HEK293 (cell line): ENCODE measurements around the gene SMTNL2.

Experiments
- CTCF ChIA-PET: fragments of 350-600 bp; formaldehyde crosslinking; extraction: SDS; loops from one replicate; lab custom pipeline; 2021; ENCODE audit warnings: antibody characterized with exemption; lab: Yijun Ruan, JAX
- POLR2A ChIA-PET: fragments of 300-600 bp; formaldehyde crosslinking; extraction: SDS; loops from one replicate; lab custom pipeline; 2020; ENCODE audit warnings: antibody characterized with exemption, inconsistent platforms; lab: Yijun Ruan, JAX
- H3K27ac ChIP-seq: fragments of 200-500 bp; sonication (Bioruptor generic); 2 replicates; pipeline ENCODE4 v1.5.1; 2014; ENCODE audit warnings: low read depth, low read length, control low read depth, inconsistent platforms; ENCODE audit errors: extremely low read depth
- H3K36me3 ChIP-seq, 2 experiments: fragments of 200-500 bp in 1 of 2; sonication (Bioruptor generic) in 1 of 2; 1 replicate in 1 of 2; 2 replicates in 1 of 2; pipeline ENCODE4 v1.5.1; 2014 to 2017; ENCODE audit warnings: inconsistent platforms in 2 of 2, low read length in 2 of 2; ENCODE audit not compliant: control insufficient read depth in 2 of 2, insufficient read depth in 1 of 2
- H3K4me1 ChIP-seq: fragments of 200-500 bp; sonication (Bioruptor generic); 2 replicates; pipeline ENCODE4 v1.5.1; 2014; ENCODE audit warnings: mild to moderate bottlenecking, low read length, inconsistent platforms; ENCODE audit not compliant: control insufficient read depth, insufficient read depth
- H3K4me3 ChIP-seq: 2 replicates; pipeline ENCODE4 v1.5.1; 2011; ENCODE audit warnings: low read depth, mild to moderate bottlenecking, control low read depth, low read length, moderate library complexity
- H3K9me3 ChIP-seq: fragments of 200-500 bp; sonication (Bioruptor generic); 2 replicates; pipeline ENCODE4 v1.5.1; 2014; ENCODE audit warnings: low read depth, low read length, inconsistent platforms; ENCODE audit not compliant: control insufficient read depth, insufficient read depth
- GFI1B ChIP-seq: fragments of 450-650 bp; formaldehyde crosslinking; IDR thresholded peaks from 2 replicates; pipeline ENCODE4 v1.5.1; 2016; ENCODE audit warnings: missing biosample characterization, missing genetic modification characterization
- OSR2 ChIP-seq: fragments of 450-650 bp; formaldehyde crosslinking; IDR thresholded peaks from 2 replicates; pipeline ENCODE4 v1.5.1; 2016; ENCODE audit warnings: missing biosample characterization, missing genetic modification characterization
- SCRT2 ChIP-seq: fragments of 450-650 bp; formaldehyde crosslinking; IDR thresholded peaks from 2 replicates; pipeline ENCODE4 v1.5.1; 2016; ENCODE audit warnings: missing biosample characterization, missing genetic modification characterization
- ZEB2 ChIP-seq: fragments of 450-650 bp; formaldehyde crosslinking; IDR thresholded peaks from 2 replicates; pipeline ENCODE4 v1.5.1; 2016; ENCODE audit warnings: missing biosample characterization, missing genetic modification characterization
- ZNF114 ChIP-seq: fragments of 450-650 bp; formaldehyde crosslinking; IDR thresholded peaks from 2 replicates; pipeline ENCODE4 v1.5.0; 2017; ENCODE audit warnings: missing biosample characterization, missing genetic modification characterization
- ZNF155 ChIP-seq: fragments of 450-650 bp; formaldehyde crosslinking; IDR thresholded peaks from 2 replicates; pipeline ENCODE4 v1.5.1; 2016; ENCODE audit warnings: missing biosample characterization, missing genetic modification characterization
- ZNF19 ChIP-seq: fragments of 450-650 bp; formaldehyde crosslinking; IDR thresholded peaks from 2 replicates; pipeline ENCODE4; 2016; ENCODE audit warnings: missing biosample characterization, missing genetic modification characterization, low read depth
- ZNF521 ChIP-seq: fragments of 450-650 bp; formaldehyde crosslinking; IDR thresholded peaks from 2 replicates; pipeline ENCODE4 v1.5.1; 2017; ENCODE audit warnings: missing biosample characterization, mild to moderate bottlenecking, missing genetic modification characterization
- ZSCAN30 ChIP-seq: fragments of 450-650 bp; IDR thresholded peaks from 2 replicates; pipeline ENCODE4 v1.5.1; 2018; ENCODE audit warnings: missing biosample characterization, mild to moderate bottlenecking, missing genetic modification characterization, moderate library complexity
- TF ChIP-seq, protein P1 (sequence below): fragments of 450-650 bp; formaldehyde crosslinking; IDR thresholded peaks from 2 replicates; pipeline ENCODE4 v1.5.1; 2017; ENCODE audit warnings: missing biosample characterization, missing genetic modification characterization
- TF ChIP-seq, protein P2 (sequence below): fragments of 450-650 bp; formaldehyde crosslinking; IDR thresholded peaks from 2 replicates; pipeline ENCODE4 v1.5.1; 2016; ENCODE audit warnings: missing biosample characterization, missing genetic modification characterization
- TF ChIP-seq, protein P3 (sequence below): fragments of 450-650 bp; formaldehyde crosslinking; conservative IDR thresholded peaks from 2 replicates; pipeline ENCODE4 v1.5.1; 2016; ENCODE audit warnings: low read depth, missing biosample characterization, missing genetic modification characterization
- TF ChIP-seq, protein P4 (sequence below): fragments of 450-650 bp; formaldehyde crosslinking; IDR thresholded peaks from 2 replicates; pipeline ENCODE4 v1.5.1; 2016; ENCODE audit warnings: missing biosample characterization, missing genetic modification characterization
- TF ChIP-seq, protein P5 (sequence below): fragments of 450-650 bp; formaldehyde crosslinking; IDR thresholded peaks from 2 replicates; pipeline ENCODE4 v1.5.1; 2016; ENCODE audit warnings: missing biosample characterization, missing genetic modification characterization

Gene SMTNL2

DNA sequence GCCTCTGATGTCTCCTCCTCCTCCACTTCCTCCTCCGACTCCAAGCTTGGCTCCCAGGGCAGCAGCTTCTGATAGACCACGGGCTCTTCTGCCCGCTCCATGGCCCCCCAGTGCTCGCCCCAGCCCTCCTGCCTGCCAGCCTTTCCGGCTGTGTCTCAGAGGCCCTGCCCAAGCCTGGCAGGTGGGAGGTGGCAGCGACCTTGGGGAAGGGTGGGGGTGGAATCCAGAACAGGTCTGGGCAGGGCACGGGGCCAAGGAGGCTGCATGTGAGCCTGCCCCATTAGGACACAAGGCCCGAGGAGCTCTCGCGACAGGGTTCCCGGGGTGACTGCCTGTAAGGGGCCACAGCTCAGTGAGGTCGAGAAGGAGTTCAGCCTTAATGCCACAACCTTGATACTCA lies 23.9 kb upstream of the SMTNL2 start, which contains the start of gene GGT6 (continued):
- TF ChIP-seq, protein P1, sequence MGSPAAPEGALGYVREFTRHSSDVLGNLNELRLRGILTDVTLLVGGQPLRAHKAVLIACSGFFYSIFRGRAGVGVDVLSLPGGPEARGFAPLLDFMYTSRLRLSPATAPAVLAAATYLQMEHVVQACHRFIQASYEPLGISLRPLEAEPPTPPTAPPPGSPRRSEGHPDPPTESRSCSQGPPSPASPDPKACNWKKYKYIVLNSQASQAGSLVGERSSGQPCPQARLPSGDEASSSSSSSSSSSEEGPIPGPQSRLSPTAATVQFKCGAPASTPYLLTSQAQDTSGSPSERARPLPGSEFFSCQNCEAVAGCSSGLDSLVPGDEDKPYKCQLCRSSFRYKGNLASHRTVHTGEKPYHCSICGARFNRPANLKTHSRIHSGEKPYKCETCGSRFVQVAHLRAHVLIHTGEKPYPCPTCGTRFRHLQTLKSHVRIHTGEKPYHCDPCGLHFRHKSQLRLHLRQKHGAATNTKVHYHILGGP (tag by site-specific recombination), result no peak
- TF ChIP-seq OSR2 (tag by site-specific recombination) (no peak), ZNF114 (no peak), ZSCAN30 (tag by site-specific recombination) (no peak)
- TF ChIP-seq, protein P2, sequence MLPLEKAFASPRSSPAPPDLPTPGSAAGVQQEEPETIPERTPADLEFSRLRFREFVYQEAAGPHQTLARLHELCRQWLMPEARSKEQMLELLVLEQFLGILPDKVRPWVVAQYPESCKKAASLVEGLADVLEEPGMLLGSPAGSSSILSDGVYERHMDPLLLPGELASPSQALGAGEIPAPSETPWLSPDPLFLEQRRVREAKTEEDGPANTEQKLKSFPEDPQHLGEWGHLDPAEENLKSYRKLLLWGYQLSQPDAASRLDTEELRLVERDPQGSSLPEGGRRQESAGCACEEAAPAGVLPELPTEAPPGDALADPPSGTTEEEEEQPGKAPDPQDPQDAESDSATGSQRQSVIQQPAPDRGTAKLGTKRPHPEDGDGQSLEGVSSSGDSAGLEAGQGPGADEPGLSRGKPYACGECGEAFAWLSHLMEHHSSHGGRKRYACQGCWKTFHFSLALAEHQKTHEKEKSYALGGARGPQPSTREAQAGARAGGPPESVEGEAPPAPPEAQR (tag by site-specific recombination), result no peak
- TF ChIP-seq, protein P3, sequence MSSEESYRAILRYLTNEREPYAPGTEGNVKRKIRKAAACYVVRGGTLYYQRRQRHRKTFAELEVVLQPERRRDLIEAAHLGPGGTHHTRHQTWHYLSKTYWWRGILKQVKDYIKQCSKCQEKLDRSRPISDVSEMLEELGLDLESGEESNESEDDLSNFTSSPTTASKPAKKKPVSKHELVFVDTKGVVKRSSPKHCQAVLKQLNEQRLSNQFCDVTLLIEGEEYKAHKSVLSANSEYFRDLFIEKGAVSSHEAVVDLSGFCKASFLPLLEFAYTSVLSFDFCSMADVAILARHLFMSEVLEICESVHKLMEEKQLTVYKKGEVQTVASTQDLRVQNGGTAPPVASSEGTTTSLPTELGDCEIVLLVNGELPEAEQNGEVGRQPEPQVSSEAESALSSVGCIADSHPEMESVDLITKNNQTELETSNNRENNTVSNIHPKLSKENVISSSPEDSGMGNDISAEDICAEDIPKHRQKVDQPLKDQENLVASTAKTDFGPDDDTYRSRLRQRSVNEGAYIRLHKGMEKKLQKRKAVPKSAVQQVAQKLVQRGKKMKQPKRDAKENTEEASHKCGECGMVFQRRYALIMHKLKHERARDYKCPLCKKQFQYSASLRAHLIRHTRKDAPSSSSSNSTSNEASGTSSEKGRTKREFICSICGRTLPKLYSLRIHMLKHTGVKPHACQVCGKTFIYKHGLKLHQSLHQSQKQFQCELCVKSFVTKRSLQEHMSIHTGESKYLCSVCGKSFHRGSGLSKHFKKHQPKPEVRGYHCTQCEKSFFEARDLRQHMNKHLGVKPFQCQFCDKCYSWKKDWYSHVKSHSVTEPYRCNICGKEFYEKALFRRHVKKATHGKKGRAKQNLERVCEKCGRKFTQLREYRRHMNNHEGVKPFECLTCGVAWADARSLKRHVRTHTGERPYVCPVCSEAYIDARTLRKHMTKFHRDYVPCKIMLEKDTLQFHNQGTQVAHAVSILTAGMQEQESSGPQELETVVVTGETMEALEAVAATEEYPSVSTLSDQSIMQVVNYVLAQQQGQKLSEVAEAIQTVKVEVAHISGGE, result no peak

DNA sequence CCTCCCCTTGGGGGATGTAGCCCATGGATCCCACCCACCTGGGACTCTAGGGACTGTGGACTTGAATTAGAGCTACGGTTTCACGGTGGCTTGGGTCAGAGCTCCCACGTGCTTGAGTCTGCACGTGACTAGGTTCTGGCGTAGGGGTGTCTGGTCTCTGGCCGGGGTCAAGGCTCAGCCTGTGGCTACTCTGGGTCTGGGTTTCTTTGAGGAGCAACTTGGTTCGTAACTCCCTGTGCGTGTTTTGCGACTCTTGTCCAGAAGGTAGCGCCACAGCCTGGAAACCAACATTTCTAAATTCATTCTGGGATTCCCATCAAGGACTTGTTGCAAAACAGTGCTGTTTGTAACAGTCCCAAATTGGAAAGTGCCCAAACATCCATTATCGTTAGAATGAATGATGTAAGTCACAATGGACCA lies 23.5 kb upstream of the SMTNL2 start:
- H3K9me3 ChIP-seq, result no peaks in the 10 kb centered on the region
- no peak overlapping the region for H3K4me3 ChIP-seq
- CTCF ChIA-PET, result interaction anchor here (0.6 to 1.8 kb wide), 4 partner anchors 64 to 295 kb away, joined by 3 to 6 read pairs (median 3); no protein-coding TSS in a partner anchor
- no peak overlapping the region for H3K27ac ChIP-seq
- H3K36me3 ChIP-seq, result no peaks in the 10 kb centered on the region
- H3K4me1 ChIP-seq, result peaks cover 2% of the 10 kb centered on the region; the same call in 1 of the 2 replicates
- TF ChIP-seq SCRT2 (tag by site-specific recombination) (peak; percentile 50; the same call in 1 of the 2 replicates), GFI1B (tag by site-specific recombination) (no peak), ZNF521 (no peak), ZNF155 (no peak)
- TF ChIP-seq, protein P4, sequence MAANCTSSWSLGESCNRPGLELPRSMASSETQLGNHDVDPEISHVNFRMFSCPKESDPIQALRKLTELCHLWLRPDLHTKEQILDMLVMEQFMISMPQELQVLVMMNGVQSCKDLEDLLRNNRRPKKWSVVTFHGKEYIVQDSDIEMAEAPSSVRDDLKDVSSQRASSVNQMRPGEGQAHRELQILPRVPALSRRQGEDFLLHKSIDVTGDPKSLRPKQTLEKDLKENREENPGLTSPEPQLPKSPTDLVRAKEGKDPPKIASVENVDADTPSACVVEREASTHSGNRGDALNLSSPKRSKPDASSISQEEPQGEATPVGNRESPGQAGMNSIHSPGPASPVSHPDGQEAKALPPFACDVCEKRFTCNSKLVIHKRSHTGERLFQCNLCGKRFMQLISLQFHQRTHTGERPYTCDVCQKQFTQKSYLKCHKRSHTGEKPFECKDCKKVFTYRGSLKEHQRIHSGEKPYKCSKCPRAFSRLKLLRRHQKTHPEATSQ (tag by site-specific recombination), result no peak
- TF ChIP-seq, all 188 proteins: peak for 1
- POLR2A ChIA-PET, result no interaction called here

DNA sequence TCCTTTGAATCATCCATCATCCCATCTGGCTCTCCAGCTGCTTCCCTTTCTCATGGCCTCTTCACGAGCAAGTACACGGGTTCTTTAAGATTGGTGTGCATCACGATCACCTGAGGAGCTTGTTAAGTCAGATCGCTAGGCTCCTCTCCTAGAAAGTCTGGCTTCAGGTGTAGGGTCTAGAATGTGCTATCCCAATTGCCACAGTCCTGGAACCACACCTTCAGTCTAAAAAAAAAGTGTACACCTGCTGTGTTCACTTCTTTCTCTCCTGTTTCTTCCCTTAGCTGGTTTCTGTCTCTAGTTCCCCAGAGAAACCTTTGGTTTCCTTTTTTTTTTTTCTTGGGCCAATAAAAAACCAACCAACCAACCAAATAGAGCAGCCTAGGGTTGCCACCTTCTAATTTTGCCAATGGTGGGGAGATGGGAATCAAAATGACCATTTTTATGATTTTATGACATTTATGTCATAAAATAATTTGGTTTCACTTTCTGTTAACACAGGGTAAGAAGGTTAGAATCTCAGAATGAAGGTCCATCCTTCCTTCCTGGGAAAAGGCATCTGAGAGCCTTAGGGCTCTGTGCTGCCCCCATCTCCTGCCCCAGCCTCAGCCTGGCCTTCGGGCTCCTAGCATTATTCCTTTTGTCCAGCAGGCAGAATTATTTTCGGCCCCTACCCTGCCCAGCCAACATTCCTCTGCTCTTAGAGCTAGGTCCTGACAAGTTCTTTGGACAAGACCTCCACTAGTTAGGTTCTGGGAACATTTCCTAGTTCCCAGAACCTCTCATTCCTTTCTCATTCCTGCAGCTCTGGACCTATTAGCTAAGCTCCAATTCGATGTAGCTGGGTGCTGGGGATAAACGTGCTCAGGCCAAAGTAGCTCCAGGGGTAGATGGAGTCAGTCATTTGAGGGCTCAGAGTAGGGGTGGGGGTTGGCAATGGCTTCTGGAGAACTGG lies 22.0 kb upstream of the SMTNL2 start:
- no peaks in the 10 kb centered on the region for H3K4me1 ChIP-seq
- ChIA-PET POLR2A (interaction anchor here (0.5 to 0.6 kb wide), 2 partner anchors 9 to 1838 kb away, joined by 3 to 4 read pairs; no protein-coding TSS in a partner anchor), CTCF (interaction anchor here (0.5 to 2.0 kb wide), 13 partner anchors 20 to 351 kb away, joined by 3 to 7 read pairs (median 3); no protein-coding TSS in a partner anchor)
- no peak overlapping the region for H3K27ac ChIP-seq
- H3K36me3 ChIP-seq, result no peaks in the 10 kb centered on the region
- H3K9me3 ChIP-seq, result no peaks in the 10 kb centered on the region
- no peak for TF ChIP-seq ZNF19 (tag by site-specific recombination)
- TF ChIP-seq, protein P4 (tag by site-specific recombination), result no peak
- TF ChIP-seq, protein P5, sequence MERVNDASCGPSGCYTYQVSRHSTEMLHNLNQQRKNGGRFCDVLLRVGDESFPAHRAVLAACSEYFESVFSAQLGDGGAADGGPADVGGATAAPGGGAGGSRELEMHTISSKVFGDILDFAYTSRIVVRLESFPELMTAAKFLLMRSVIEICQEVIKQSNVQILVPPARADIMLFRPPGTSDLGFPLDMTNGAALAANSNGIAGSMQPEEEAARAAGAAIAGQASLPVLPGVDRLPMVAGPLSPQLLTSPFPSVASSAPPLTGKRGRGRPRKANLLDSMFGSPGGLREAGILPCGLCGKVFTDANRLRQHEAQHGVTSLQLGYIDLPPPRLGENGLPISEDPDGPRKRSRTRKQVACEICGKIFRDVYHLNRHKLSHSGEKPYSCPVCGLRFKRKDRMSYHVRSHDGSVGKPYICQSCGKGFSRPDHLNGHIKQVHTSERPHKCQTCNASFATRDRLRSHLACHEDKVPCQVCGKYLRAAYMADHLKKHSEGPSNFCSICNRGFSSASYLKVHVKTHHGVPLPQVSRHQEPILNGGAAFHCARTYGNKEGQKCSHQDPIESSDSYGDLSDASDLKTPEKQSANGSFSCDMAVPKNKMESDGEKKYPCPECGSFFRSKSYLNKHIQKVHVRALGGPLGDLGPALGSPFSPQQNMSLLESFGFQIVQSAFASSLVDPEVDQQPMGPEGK (tag by site-specific recombination), result no peak
- TF ChIP-seq ZEB2 (tag by site-specific recombination), result no peak
- H3K4me3 ChIP-seq, result no peak overlapping the region
